ENCODE measurements around the gene OSBP2. TPM values are rescaled to one million over a fixed set of nuclear protein-coding genes. Genes with fewer than 3 reads are reported as not detected.
A peak's percentile ranks its signal among the peaks of the same experiment; 100 is the strongest.

OSBP2 gene
- total and polyA plus RNA-seq, 3 donors from 2014 or later = 39.5 to 68.0 (median 45.4) TPM

GRCh38 chr22:30861131-30861530 is 166.5 kb downstream of the OSBP2 start:
- H3K27ac ChIP-seq = no peak overlapping the region
- no peaks in the 10 kb centered on the region for H3K36me3 ChIP-seq (ENCODE audit: low read depth, missing control alignments)
- H3K27me3 ChIP-seq = no peaks in the 10 kb centered on the region
- no peaks in the 10 kb centered on the region for H3K9me3 ChIP-seq
- intact Hi-C loops (cut with DNase I; ENCODE audit: low total_unique reads) = no loop called here
- DNase-seq = peak; percentile 9
- no peak for TF ChIP-seq CTCF (IDR thresholded peaks at IDR 0.05)
- TF ChIP-seq POLR2A (IDR thresholded peaks at IDR 0.05) = no peak
- no peaks in the 10 kb centered on the region for H3K4me1 ChIP-seq
- 90 to 93% methylated on average over 9 of the region's 9 CpGs for WGBS, 2 donors
- H3K4me3 ChIP-seq = no peak overlapping the region

- H3K4me3 ChIP-seq = no peak overlapping the region
- TF ChIP-seq POLR2A (IDR thresholded peaks at IDR 0.05) (no peak), CTCF (IDR thresholded peaks at IDR 0.05) (no peak)
- peak; percentile 6 for DNase-seq
- H3K4me1 ChIP-seq = no peaks in the 10 kb centered on the region
- H3K27me3 ChIP-seq = no peaks in the 10 kb centered on the region
- intact Hi-C loops (cut with DNase I; ENCODE audit: low total_unique reads) = no loop called here
- no peaks in the 10 kb centered on the region for H3K36me3 ChIP-seq (ENCODE audit: low read depth, missing control alignments)
- H3K9me3 ChIP-seq = no peaks in the 10 kb centered on the region
- H3K27ac ChIP-seq = no peak overlapping the region
- WGBS, 2 donors = 88% methylated on average over 13 to 16 of the region's 16 CpGs
Measured at GRCh38 chr22:30861688-30862552, 167.2 kb downstream of the OSBP2 start.

- H3K4me3 ChIP-seq = no peak overlapping the region
- no peak for TF ChIP-seq CTCF (IDR thresholded peaks at IDR 0.05)
- TF ChIP-seq POLR2A (IDR thresholded peaks at IDR 0.05) = no peak
- no peaks in the 10 kb centered on the region for H3K36me3 ChIP-seq (ENCODE audit: low read depth, missing control alignments)
- intact Hi-C loops (cut with DNase I; ENCODE audit: low total_unique reads) = no loop called here
- 53 to 54% methylated on average over 19 of the region's 19 CpGs for WGBS, 2 donors
- H3K4me1 ChIP-seq = no peaks in the 10 kb centered on the region
- no peak overlapping the region for H3K27ac ChIP-seq
- peak; percentile 7 for DNase-seq
- no peaks in the 10 kb centered on the region for H3K9me3 ChIP-seq
- no peaks in the 10 kb centered on the region for H3K27me3 ChIP-seq
Measured at GRCh38 chr22:30863081-30863833, 168.6 kb downstream of the OSBP2 start.

- no peak for TF ChIP-seq POLR2A (IDR thresholded peaks at IDR 0.05)
- no peak for TF ChIP-seq CTCF (IDR thresholded peaks at IDR 0.05)
- no peaks in the 10 kb centered on the region for H3K27me3 ChIP-seq
- no peaks in the 10 kb centered on the region for H3K9me3 ChIP-seq
- H3K4me1 ChIP-seq = no peaks in the 10 kb centered on the region
- intact Hi-C loops (cut with DNase I; ENCODE audit: low total_unique reads) = no loop called here
- DNase-seq = no peak
- H3K4me3 ChIP-seq = no peak overlapping the region
- no peaks in the 10 kb centered on the region for H3K36me3 ChIP-seq (ENCODE audit: low read depth, missing control alignments)
- WGBS, 2 donors = 94 to 95% methylated on average over 14 to 17 of the region's 17 CpGs
- no peak overlapping the region for H3K27ac ChIP-seq
Measured at GRCh38 chr22:30864441-30865420, 170.1 kb downstream of the OSBP2 start.

All from testis (tissue), 3 donors.